HG03064 (cell line): ENCODE results near the gene TSPEAR.

Experiments
- ATAC-seq: cut with Tn5 transposase; IDR thresholded peaks from one replicate; pipeline ENCODE4 v1.9.1; 2021; ENCODE audit warnings: low read depth; ENCODE audit not compliant: unreplicated experiment

Gene TSPEAR

DNA sequence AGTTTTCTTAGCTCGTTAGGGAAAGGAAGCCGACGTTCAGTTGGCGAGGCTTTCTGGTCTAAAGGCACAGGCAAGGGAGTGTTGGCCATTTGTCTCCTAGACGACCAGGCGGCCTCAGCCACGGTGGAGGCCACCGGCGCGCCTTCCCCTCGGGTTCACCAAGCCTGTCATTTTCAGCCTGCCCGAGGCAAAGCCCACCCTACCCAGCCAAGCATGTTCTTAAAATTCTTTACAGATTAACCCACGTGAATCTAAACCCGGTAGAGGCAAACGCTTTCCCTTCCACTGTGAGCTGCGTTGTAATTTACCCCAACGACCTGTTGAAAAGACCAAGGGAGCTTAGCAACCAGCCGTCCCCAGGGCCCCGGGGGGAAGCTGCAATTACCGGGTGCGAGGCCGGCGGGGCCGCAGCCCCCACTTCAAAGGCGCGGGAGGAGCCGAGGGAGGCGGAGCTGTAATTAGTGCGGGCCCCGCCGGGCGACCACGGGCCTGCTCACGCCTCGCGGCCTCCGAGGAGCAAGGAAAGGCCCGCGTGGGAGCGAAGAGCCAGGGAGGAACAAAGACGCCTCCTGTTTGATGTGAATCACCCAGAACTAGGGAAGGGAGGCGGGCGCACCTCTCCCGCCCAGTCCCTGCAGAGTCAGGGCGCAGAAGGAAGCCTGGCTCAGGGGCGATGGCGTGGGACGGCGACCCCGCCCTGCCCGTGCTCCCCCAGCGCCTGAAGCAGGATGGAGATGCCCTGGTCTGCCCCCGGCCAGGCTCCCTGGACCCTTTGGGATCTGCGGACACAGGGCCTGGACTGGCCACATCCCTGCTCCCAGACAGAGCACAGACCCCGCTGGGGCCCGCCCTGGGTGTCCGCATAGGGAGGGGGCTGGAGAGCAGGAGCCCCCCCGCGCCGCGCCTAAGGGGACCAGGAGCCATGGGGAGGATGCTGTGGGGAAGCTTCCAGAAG lies 12.1 kb upstream of the TSPEAR start:
- ATAC-seq = no peak

DNA sequence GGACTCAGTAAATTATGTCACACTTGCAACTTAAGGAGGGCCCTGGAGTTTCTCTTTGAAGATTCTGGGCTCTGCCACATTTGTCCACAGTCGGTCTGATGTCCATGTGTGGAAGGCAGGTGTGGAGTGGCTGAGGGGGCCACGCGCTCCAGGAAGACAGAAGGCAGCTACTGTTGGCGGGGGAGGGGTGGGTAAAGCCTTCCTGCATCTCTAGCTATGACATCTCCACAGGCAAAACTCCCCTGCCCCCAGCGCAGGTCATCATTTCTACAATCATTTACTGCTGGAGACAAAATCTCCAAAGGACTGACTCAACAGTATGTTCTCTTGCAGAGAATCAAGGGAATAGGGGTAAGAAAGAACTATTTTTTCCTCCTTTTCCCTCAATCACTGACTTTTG lies 11.4 kb upstream of the TSPEAR start:
- no peak for ATAC-seq

DNA sequence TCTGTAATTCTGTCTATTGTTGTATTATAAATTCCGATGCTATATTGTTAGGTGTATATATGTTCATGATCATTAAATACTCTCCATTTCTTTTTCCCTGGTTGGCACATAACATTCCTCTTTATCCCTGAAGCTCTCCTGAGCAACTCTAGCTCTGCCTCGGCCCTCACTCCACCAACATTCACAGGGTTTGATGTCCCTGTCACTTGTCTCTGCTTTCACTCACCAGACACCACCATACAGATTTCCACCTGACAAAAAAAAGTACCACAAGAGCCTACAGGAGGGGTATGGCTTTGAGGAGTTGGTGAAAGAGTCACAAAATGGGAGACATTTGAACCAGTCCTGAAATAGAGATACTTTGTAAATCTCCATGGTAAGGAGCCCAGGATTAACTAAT lies 8.8 kb upstream of the TSPEAR start:
- no peak for ATAC-seq

DNA sequence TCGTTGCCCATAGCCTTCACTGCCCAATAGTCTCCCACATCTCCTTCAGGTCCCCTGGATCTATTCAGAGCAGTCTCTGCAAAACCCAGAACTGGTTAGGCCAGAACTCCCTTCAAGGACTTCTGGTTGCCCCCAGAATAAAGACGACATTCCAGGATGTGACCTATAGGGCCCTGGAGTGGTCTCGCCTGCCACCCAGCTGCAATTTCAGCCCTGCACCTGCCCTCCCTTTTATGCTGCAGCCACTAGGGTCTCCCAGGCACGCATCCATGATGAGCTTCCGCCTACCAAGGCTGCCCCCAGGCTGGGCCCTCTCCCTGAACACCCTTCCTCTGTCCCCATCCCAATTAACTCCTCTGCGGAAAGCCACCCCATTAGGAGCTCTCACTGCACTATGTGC lies 7.2 kb upstream of the TSPEAR start:
- ATAC-seq = no peak

DNA sequence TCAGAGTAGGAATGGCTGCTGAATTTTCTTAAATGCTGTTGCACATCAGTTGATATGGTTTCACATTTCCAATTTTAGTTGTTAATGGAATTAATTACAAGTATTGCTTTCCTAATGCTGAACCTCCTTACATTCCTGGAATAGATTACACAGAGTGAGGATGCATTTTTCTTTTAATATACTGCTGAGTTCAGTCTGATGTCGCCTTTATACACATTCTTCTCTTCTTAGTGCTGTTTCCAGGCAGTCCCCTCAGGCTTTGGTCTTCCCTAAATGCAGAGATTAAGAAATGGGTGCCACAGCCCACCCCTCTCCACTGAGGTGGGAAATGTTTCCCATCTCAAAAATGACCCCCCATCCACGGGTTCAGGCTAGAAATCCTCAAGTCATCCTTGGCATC lies 6.7 kb upstream of the TSPEAR start:
- no peak for ATAC-seq

DNA sequence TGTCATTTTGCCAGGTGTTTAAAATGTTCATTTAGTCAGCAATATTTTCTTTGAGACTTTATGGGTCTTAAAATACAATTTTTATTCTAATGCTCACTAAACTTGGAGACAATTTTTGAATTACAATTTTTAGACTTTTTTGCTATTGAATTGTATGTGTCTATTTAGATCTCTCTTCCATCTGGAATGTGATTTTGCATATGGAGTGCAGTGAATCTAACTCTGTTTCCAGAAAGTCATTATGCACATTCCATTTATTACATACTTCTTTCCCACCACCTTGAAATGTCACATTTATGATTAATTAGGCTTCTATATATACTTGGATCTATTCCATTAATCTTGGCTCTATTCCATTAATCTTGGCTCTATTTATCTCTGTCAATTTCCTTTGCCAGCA lies 5.6 kb upstream of the TSPEAR start:
- ATAC-seq = no peak

DNA sequence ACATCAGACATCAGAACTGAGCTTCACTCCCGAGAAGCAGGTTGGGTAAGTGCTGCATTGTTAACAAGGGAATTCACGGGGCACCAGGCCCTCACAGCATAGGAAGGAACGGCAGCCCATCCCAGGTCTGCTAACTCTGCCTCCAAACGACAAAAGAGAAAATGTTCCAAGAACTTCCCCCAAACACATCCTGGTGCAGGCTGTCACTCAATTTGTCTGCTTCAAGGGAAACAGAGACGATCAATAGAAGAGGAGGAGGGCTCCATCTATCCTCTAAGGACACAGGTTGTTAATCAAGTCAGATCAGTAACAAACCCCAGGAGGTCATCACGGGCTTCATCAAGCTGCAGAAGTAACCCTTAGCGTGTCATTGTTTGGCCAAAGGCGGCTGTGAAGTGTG lies 3.5 kb upstream of the TSPEAR start:
- ATAC-seq = no peak

DNA sequence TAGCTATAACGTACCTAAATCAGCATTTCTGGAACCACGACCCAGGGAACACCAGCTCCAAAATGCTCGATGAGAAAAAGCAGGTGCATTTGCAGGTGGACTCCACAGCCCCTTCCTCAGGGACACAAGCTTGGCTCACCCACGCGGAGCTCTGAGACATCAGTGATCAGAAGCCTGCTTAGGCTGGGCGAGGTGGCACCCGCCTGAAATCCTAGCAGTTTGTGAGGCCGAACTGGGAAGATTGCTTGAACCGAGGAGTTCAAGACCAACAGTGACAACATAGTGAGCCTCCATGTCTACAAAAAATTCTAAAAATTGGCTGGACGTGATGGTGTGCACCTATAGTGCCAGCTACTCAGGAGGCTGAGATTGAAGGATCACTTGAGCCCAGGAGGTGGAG lies 2.5 kb upstream of the TSPEAR start:
- no peak for ATAC-seq

DNA sequence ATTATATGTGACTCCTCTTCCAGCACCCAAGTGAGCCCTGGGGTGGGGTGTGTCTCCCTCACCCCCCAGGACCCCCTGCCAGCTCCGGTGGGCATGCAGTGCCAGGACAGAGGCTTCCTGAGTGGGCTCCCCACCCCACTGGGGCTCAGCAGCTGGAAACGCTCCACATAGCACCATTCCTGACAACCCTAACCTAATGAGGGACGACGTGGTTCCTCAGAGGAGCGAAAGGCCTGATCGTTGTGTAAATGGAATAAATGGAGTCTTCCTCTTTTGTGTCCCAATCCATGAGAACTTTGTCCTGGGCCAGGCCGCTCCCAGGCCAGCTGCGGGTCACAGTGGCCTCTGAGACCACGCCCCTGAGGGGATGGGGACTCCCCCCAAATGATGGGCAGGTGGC lies 1.8 kb upstream of the TSPEAR start:
- no peak for ATAC-seq

DNA sequence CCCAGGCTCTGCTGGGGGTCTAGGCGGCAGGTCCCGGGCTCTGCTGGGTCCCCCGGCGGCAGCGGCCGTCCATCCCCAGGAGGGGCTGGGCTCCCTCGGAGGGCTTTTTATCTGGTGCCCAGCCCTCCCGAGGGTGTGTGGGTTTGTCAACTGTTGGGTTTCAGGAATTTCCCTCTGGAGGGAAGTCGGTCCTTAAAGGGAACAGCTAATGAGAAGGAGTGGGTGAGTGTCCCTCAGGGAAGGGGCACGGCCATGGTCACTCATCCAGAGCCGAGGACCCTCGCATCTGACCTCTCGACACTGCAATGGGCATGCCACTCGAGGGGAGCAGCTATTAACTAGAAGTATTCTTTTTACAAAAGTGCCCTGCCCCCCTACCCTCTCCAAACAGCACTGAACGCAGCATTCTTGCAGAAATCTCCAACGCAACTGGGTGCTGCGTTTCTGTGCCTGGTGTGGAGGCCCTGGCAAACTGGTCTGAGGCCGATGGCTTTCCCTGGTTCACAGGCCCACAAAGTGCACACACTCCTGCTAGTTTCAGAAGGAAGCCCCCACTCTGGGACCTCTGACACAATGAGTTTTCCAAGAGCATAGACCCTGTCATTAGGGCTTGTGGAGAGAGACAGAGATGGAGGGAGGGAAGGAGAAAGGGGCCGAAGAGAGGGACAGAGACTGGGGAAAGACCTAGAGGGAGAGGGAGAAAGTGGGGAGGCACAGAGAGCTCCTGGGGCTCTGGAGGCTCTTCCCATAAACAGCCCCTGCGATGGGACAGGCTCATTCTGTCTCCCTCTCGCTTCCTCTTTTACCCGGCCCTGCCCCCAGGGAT lies 1.0 kb upstream of the TSPEAR start:
- no peak for ATAC-seq

DNA sequence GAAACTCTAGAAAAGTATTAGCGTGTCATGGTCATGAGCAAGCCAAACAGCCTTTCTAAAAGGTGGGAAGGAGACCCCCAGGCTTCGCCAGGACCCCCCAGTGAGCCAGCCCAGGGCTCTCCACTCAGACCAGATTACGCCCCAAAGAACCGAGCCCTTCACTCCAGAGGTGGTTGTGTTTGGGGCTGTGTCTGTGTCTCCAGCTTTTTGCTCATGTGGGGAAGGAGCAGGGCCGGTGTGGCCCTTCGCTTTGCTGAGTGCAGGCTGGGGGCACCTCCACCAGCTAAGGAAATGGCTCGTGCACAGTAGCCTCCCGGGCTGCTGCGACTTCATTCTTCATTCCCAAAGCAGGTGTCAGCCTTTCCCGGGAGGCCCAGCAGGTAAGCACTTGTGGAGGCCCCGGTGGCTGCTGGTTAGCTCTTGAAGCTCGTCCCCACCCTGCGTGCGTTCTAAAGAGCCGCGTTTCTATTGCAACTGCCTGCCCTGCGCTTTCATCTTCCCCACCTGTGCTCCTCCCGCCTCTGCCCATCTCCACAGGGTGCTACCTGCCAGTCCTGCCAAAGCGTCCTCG lies 531 bp downstream of the TSPEAR start:
- no peak for ATAC-seq

DNA sequence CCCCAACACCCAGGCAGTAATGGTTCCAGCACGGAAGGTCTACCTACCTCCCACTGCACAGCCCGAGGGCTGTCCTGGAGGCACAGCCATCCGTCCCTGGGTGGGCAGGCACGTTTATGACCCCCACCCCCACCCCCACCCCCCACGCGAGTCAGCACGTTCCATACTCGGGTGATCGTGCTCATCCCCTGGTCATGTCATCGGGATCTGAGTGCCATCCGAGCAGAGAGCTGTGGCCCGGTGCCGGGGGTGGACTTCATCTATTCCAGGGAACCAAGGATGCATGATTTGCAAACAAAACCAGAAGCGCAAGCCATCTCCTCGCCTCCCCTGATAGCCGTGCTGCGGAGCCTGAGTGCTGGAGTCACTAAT lies 1.1 kb downstream of the TSPEAR start:
- ATAC-seq = no peak

DNA sequence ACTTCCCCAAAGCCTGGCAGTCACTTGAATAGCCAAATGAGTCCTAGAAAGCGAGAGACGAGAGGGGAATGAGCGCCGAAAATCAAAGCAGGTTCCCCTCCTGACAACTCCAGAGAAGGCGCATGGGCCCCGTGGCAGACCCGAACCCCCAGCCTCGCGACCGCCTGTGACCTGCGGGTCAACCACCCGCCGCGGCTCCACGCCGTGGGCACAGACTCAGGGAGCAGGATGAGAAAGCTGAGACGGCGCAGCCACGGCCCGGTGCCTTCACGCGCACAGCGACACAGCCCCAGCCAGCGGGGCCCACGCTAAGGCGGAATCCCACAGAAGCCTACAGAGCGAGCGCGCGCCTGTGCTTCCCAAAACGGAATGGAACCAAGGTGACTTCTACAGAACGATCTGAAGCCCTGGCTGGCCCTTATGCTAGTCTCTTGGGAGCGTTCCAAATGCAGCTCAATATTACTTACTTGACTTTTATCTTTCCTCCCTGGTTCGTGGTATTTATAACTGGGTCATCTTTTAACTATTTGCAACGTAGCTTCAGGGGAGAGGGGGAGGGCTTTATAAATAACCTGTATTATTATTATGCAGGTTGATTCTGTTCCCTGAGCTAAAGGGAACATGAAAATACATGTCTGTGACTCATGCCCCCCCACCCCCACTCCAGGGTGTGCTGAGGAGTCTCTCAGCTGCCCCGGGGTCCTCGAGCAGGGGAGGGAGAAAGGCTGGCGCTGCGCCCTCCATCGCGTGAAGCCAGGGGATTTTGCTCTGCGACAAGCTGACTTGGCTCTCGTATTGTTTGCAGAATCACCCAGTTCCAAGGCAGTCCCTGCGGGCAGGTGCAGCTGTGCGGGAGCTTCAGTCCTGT lies 1.7 kb downstream of the TSPEAR start:
- ATAC-seq = no peak

DNA sequence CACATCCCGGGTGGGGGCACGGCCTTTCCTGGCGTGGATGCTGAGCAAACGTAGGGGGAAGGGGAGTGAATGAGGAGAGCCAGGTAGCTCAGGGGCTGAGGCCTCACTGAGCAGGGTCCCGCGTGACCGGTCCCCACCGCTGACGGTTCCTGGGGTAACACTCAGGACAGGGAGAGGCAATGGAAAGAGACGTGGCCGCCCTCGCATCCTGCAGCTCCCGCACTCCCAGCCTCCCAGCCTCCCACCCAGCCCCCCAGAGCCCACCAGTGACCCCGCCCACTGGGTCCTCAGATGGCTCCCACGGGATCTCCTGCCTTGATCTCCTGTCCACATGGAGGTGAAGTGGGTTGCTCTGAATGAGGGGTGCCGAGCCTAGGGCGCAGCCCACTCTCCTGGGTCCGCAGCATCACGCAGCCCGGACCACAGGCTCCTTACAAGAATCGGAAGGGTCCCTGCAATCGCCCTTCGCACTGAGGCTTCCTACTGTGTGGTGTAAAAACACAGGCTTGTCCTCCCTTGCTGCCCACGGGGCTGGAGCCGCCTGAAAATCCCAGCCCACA lies 2.4 kb downstream of the TSPEAR start:
- no peak for ATAC-seq

DNA sequence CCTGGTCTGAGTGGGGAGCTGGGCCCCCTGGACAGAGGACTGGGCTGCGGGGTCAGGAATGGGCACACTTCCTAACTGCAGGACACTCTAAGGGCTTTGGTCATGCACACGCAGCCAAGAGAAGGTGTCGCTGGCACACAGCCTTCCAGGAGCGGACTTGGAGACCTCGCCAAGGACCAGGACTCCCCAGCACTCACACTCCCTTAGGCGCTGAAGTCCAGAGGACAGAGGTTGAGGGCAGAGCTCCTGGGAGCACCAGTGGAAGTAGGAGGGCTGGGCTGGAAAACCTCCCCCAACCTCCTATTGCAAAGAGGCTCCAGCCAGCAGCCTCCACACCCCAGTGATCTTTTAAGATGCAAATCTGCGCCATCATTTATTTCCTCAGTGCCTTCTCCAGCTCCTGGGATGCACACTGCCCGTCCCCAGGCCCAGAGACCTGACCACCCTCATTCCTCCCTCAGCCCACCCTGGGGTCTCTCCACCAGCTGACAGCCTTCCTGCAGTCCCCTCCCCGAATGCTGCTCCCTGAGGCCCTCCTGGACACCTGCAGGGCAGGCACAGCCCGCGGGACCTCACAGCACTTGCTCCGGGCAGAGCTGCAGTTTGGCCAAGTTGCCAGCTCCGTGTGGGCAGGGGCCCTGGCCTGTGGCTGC lies 3.0 kb downstream of the TSPEAR start:
- no peak for ATAC-seq

DNA sequence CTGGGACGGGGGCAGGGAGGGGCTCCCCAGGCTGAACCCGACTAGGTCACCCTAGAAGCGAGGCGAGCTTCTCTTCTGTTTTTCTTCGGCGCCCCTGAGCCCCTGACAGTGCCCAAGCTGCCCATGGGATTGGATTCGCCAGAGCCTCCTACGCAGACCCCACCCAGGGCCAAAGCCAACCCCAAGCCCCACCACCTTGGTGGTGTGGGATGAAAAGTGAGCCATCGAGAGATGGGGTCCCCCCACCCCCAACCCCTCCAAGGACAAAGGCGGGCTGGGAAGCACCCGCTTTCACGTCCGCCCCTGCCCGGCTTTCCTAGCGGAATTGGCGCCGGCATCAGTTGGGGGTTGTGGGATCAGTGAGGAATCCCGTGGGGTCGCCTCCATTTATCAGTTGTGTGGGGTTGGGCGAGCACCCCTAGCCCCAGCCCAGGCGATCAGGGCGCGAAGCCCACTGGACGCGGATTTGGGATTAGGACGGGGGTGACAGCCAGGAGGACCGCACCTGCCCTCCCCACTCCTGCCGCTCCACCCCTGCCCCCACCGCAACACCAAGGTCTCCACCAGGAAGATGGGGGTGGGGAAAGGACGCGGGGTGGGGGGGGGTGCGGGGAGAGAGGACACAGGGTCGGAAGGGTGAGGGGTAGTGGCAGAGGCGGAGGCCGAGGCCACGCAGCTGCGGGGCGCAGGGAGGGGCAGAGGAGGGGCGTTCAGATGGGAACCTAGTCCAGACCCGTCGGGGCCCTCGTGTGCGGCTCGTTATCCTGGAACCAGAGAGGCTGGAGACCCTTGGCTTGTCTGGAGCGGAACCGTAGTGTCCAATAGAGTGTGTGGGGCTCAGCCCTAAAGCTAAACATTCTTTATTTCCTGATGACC lies 4.4 kb downstream of the TSPEAR start:
- no peak for ATAC-seq

DNA sequence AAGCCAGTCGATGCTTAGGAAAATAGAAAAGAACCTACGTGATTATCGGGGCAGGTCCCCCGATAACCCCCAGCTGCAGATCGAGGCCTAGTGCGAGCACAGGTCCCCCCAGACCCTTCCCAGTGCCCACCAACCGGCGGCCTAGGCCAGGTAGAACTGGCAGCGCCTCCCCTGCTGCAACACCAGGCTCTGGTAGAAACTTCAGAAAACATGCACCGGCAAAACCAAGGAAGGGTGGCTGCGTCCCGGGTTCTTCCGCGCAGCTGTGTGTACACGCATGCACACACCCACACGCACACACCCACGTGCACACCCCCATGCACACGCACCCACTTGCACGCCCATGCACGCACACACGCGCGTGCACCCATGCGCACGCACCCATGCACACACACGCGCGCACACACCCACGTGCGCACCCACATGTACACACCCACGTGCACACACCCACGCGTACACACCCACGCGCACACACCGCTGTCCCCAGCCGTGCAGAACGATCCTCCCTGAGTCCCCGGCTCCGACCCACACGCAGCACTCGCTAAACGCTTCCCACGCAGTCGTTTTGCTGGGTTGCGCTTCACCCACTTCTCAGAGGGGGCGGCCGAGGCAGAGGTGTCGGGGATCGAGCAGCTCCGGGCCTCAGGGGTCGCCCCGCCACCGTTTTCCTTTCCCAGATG lies 5.2 kb downstream of the TSPEAR start:
- no peak for ATAC-seq

DNA sequence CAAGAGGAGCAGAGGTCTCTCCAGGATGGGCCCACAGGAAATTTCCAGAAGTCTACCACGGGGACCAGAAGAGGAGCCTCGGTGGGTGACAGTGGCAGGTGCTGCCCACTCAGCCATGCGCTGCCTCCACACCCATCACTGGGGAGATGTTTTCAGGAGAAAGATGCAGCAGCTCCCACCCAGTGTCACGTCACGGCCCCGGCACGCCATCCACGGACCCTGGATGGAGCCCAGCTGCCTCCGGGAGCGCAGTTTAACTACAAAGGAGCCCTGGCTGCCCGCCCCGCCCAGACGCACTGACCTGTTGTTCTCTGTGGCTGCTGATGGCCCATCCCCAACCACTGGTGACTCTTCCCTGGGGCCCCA lies 6.8 kb downstream of the TSPEAR start:
- no peak for ATAC-seq
